ENCODE data around the gene EPAS1.

DNA sequence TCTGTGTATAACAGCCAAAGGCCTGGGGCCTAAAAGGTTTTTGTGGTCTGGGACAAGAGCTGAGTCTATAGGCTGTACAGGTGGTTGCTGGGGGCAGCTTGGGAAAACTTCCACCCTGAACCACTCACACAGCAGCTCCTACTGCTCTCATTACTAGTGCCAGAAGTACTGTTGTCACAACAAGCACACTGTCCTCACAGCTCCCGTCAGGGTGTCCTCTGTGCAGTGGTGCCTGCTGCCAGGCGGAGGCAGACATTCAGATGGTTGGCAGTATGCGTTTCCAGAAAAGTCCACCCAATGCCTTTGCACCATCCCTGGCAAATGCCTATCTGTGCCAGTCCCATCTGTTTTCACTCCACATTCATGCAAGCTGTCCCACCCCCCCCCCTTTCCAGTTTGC is 58.5 kb downstream of the EPAS1 start:
- TF ChIP-seq, protein P1, sequence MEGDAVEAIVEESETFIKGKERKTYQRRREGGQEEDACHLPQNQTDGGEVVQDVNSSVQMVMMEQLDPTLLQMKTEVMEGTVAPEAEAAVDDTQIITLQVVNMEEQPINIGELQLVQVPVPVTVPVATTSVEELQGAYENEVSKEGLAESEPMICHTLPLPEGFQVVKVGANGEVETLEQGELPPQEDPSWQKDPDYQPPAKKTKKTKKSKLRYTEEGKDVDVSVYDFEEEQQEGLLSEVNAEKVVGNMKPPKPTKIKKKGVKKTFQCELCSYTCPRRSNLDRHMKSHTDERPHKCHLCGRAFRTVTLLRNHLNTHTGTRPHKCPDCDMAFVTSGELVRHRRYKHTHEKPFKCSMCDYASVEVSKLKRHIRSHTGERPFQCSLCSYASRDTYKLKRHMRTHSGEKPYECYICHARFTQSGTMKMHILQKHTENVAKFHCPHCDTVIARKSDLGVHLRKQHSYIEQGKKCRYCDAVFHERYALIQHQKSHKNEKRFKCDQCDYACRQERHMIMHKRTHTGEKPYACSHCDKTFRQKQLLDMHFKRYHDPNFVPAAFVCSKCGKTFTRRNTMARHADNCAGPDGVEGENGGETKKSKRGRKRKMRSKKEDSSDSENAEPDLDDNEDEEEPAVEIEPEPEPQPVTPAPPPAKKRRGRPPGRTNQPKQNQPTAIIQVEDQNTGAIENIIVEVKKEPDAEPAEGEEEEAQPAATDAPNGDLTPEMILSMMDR (conservative IDR thresholded peaks at IDR 0.05), result no peak
- no peak for TF ChIP-seq ZFX (IDR thresholded peaks at IDR 0.05)
